OCI-M2 (cell line): ENCODE results near the gene LILRA1.
"Not testable (repeated sequence)": the region's sequence is repeated elsewhere in the genome, so short reads cannot be mapped to it uniquely, and the experiment has no call there.

ENCODE experiments used
- DNase-seq: peaks from one replicate; lab custom pipeline; 2025; ENCODE audit not compliant: unreplicated experiment; lab: John Stamatoyannopoulos, UW

LILRA1 gene

GRCh38 chr19:54576411-54576976 lies 16.9 kb upstream of the LILRA1 start:
- no peak for DNase-seq

DNA sequence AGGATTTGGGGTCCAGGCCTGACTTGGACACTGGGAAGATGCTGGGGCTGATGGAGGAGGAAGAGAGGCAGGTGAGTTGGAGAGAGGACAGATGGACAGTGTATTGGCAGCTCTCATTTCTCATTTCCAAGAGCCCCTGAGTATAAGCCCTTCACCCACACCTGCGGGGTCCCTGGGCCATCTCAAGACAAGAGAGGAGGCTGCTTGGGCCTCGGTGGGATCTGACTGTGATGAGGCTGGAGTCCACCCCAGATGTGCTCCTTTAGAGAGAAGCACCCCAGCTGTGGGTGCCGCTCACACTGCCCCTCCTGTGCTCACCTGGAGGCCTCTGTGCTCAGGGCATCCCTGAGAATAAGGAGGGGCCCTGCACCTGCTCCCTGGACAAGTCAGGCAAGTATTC lies 16.1 kb upstream of the LILRA1 start:
- no peak for DNase-seq

DNA sequence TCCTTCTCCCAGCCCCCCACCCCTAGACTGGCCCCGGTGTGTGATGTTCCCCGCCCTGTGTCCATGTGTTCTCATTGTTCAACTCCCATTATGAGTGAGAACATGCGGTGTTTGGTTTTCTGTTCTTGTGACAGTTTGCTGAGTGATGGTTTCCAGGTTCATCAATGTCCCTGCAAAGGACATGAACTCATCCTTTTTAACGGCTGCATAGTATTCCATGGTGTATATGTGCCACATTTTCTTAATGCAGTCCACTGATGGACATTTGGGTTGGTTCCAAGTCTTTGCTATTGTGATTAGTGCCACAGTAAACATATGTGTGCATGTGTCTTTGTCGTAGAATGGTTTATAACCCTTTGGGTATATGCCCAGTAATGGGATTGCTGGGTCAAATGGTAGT lies 15.2 kb upstream of the LILRA1 start:
- not testable (repeated sequence) for DNase-seq

DNA sequence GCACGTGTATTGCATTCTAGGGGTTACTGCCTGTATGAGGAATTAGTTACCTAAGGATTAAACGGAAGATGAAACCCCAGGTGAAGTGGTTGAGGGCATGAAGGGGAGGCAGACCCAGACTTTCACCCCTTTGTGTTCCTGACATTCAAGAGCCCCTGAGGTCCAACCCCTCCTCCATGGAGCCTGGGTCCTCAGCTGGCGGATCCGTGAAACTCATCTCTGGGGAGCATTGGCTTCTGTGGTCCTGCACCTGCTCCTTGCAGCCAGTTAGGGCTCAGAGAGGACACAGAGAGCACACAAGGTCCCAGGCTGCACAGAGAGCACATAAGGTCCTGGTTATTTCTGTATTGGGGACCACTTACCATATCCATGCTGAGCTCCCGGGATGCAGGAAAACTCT lies 7.0 kb upstream of the LILRA1 start:
- no peak for DNase-seq

DNA sequence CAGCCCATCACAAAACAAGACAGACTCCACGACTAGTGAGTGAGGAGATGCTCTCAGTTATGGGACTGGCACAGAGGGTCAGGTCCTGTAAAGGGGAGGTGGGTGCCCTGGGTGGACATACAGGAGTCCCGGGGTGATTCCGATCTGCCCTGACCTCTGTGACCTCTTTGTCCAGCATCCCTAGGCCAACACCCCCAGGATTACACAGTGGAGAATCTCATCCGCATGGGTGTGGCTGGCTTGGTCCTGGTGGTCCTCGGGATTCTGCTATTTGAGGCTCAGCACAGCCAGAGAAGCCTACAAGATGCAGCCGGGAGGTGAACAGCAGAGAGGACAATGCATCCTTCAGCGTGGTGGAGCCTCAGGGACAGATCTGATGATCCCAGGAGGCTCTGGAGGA lies 6.4 kb upstream of the LILRA1 start:
- DNase-seq = no peak

DNA sequence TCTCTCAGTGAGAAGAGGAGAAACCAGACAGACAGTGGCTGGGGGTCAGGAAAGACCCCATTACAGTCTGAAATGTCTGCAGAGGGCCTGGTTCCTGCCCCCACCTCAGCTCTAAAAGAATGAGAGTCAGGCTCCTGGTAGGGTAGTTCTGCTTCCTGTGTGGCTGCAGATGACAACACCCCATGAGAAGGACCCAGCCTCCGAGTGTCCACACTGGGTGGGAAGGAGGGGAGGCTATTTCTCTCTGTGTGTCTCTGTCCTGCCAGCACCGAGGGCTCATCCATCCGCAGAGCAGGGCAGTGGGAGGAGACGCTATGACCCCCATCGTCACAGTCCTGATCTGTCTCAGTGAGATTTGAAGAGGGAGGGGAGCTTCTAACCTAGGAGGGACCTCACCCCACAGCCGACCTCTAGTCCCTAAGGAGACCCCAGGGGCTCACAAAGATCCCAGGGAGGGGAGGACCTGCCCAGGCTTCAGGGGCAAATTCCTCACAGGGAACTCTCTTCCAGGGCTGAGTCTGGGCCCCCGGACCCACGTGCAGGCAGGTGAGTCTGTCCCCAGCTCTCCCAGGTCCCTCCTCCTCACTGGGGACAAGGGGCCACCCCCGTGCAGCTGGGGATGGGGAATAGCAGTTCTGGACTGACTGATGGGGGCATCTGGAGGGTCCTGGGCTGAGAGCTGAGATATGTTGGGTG lies 647 bp downstream of the LILRA1 start:
- not testable (repeated sequence) for DNase-seq

DNA sequence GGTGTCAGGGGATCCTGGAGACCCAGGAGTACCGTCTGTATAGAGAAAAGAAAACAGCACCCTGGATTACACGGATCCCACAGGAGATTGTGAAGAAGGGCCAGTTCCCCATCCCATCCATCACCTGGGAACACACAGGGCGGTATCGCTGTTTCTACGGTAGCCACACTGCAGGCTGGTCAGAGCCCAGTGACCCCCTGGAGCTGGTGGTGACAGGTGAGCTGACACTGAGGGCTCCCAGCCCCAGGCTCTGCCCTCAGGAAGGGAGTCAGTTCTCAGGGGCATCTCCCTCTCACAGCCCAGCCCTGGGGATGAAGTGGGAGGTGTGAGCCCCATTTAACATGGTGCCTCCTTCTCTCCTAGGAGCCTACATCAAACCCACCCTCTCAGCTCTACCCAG lies 1.3 kb downstream of the LILRA1 start:
- DNase-seq = no peak

DNA sequence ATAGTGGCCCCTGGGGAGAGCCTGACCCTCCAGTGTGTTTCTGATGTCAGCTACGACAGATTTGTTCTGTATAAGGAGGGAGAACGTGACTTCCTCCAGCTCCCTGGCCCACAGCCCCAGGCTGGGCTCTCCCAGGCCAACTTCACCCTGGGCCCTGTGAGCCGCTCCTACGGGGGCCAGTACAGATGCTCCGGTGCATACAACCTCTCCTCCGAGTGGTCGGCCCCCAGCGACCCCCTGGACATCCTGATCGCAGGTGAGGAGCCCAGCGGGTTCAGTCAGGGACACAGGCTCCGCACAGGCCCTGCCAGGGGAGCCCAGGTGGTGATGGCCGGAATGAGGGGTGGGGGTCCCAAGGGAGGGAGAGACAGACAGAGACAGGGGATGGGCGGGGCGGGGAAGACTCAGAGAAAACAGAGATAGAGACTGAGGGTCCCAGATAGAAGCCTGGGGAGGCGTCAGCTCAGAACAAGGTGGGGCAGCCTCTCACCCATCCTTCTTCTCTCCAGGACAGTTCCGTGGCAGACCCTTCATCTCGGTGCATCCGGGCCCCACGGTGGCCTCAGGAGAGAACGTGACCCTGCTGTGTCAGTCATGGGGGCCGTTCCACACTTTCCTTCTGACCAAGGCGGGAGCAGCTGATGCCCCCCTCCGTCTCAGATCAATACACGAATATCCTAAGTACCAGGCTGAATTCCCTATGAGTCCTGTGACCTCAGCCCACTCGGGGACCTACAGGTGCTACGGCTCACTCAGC lies 2.4 kb downstream of the LILRA1 start:
- not testable (repeated sequence) for DNase-seq

DNA sequence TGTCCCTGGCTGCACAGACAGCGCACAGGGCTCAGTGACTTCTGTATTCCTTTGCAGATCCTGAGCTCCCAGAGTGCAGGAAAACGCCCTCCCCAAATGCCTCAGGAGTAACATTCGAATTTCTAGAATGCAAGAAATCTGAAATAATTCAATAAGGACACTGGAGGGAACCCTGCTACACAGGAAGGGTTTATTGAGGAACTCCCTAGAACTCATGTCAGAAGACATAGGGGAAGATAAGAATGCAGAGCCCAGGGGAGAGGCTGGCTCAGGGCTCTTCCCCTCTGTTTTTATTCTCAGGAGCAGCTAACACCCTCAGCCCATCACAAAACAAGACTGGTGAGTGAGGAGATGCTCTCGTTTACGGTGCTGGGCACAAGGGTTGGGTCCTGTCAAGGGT lies 6.8 kb downstream of the LILRA1 start:
- no peak for DNase-seq

GRCh38 chr19:54606230-54606629 lies 12.8 kb downstream of the LILRA1 start:
- DNase-seq = no peak

GRCh38 chr19:54606891-54607784 lies 13.7 kb downstream of the LILRA1 start:
- no peak for DNase-seq

DNA sequence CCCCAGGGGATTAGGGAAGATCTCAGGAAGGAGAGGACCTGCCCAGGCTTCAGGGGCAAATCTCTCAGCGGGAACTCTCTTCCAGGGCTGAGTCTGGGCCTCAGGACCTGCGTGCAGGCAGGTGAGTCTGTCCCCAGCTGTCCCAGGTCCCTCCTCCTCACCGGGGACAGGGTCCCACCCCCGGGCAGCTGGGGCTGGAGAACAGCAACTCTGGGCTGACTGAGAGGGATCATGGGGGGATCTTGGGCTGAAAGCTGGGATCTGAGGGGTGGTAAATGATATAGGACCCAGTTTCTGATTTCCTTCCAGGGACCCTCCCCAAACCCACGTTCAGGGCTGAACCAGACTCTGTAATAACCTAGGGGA lies 14.3 kb downstream of the LILRA1 start:
- no peak for DNase-seq

GRCh38 chr19:54608205-54608604 lies 14.8 kb downstream of the LILRA1 start:
- DNase-seq = no peak

- DNase-seq = no peak
Observed at GRCh38 chr19:54608792-54609191, 15.4 kb downstream of the LILRA1 start.

- DNase-seq = no peak
Observed at GRCh38 chr19:54609356-54609791, 15.9 kb downstream of the LILRA1 start.

- DNase-seq = no peak
Observed at GRCh38 chr19:54612428-54612827, 19.0 kb downstream of the LILRA1 start.

DNA sequence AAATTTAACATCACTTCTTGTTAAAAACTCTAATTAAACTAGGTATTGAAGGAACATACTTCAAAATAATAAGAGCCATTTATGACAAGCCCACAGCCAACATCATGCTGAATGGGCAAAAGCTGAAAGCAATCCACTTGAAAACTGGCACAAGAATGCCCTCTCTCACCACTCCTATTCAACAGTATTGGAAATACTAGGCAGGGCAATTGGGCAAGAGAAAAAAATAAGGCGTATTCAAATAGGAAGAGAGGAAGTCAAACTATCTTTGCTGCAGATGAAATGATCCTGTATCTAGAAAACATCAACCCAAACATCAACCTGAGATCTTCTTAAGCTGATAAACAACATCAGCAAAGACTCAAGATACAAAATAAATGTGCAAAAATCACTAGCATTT lies 21.3 kb downstream of the LILRA1 start:
- no peak for DNase-seq

DNA sequence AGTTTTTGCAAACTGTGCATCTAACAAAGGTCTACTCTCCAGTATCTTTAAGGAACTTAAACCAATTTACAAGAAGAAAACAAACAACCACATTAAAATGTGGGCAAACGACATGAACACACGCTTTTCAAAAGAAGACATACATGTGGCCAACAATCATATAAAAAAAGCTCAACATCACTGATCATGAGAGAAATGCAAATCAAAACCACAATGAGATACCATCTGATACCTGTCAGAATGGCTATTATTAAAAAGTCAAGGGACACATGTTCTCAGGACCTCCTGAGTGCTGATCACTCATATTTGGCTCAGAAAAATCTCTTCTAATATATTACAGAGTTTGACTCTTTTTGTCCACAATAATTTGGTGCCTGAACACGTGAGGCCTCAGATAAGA lies 22.6 kb downstream of the LILRA1 start:
- DNase-seq = no peak

DNA sequence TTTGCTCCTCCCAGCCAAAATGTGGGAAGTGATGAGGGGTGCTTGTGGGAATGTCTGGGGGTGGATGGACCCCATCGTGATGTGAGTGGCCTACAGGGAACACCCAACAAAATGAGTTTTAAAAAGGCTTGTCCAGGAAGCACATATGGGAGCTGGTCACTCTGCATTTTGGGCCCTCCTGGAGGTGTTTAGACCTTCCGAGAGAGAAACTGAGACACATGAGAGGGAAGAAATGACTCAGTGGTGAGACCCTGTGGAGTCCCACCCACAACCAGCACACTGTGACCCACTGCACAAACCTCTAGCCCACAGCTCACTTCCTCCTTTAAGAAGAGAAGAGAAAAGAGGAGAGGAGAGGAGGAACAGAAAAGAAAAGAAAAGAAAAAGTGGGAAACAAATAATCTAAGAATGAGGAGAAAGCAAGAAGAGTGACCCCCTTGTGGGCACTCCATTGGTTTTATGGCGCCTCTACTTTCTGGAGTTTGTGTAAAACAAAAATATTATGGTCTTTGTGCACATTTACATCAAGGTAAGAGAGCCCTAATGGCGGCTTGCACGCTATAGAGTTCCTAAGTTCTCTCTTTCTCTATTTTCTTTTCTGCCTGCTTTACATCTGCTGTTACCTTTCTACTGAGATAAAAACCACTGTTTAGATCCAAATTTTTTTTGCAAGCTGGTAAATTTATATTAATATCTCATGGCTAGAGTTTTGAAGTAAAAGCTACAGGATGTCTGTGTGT lies 23.6 kb downstream of the LILRA1 start:
- DNase-seq = no peak

GRCh38 chr19:54620464-54620863 lies 27.0 kb downstream of the LILRA1 start:
- no peak for DNase-seq

DNA sequence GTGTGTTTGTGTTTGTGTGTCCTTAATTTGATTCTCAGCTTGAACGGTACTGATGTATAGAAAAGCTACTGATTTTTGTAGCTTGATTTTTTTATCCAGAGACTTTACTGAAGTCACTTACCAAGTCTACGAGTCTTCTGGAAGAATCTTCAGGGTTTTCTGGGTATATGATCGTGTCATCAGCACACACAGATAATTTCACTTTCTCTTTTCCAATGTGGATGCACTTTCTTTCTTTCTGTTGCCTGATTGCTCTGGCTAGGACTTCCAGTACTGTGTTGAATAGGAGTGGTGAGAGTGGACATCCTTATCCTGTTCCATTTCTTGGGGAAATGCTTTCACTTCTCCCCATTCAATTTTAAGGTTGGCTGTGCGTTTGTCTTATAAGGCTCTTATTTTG lies 29.0 kb downstream of the LILRA1 start:
- no peak for DNase-seq
